ENCODE results near the gene NR2F6. TPM values are rescaled to one million over a fixed set of nuclear protein-coding genes. Genes with fewer than 3 reads are reported as not detected.

The NR2F6 gene
- total RNA-seq, 1 experiment from 2014 or later, result 90.8 TPM

GRCh38 chr19:17196610-17197009 is 49.1 kb downstream of the NR2F6 start:
- no peak overlapping the region for H3K4me2 ChIP-seq
- DNase-seq, result no peak
- ChIA-PET POLR2A (ENCODE audit: unreplicated experiment) (no interaction called here), CTCF (no interaction called here)
- H2AFZ ChIP-seq, result no peak overlapping the region
- H3K9me3 ChIP-seq (ENCODE audit: insufficient read depth, low read depth), result no peaks in the 10 kb centered on the region
- no peaks in the 10 kb centered on the region for H3K4me1 ChIP-seq (replicated peaks; ENCODE audit: insufficient read depth)
- no peaks in the 10 kb centered on the region for H3K79me2 ChIP-seq (ENCODE audit: low read depth)
- no peaks in the 10 kb centered on the region for H3K9me2 ChIP-seq (ENCODE audit: insufficient read depth)
- intact Hi-C loops (cut with micrococcal nuclease; ENCODE audit: unreplicated experiment), result no loop called here
- H3K27ac ChIP-seq, result no peak overlapping the region
- no peaks in the 10 kb centered on the region for H4K20me1 ChIP-seq (ENCODE audit: insufficient read depth)
- no peaks in the 10 kb centered on the region for H3K27me3 ChIP-seq (ENCODE audit: insufficient read depth, low read depth)
- no TSS peak for BruUV-seq (replicated peaks)
- peaks cover 7% of the 10 kb centered on the region for H3F3A ChIP-seq (ENCODE audit: insufficient read depth, low read depth)
- TF ChIP-seq EZH2 (IDR thresholded peaks at IDR 0.05; ENCODE audit: low read depth), result no peak
- TF ChIP-seq, protein P1, sequence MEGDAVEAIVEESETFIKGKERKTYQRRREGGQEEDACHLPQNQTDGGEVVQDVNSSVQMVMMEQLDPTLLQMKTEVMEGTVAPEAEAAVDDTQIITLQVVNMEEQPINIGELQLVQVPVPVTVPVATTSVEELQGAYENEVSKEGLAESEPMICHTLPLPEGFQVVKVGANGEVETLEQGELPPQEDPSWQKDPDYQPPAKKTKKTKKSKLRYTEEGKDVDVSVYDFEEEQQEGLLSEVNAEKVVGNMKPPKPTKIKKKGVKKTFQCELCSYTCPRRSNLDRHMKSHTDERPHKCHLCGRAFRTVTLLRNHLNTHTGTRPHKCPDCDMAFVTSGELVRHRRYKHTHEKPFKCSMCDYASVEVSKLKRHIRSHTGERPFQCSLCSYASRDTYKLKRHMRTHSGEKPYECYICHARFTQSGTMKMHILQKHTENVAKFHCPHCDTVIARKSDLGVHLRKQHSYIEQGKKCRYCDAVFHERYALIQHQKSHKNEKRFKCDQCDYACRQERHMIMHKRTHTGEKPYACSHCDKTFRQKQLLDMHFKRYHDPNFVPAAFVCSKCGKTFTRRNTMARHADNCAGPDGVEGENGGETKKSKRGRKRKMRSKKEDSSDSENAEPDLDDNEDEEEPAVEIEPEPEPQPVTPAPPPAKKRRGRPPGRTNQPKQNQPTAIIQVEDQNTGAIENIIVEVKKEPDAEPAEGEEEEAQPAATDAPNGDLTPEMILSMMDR (conservative IDR thresholded peaks at IDR 0.05), result no peak
- no peak overlapping the region for H3K4me3 ChIP-seq
- 0 out of 2 replicates have a peak, but pooled peaks cover 10% of the 10 kb centered on the region for H3K36me3 ChIP-seq (ENCODE audit: low read depth)

DNA sequence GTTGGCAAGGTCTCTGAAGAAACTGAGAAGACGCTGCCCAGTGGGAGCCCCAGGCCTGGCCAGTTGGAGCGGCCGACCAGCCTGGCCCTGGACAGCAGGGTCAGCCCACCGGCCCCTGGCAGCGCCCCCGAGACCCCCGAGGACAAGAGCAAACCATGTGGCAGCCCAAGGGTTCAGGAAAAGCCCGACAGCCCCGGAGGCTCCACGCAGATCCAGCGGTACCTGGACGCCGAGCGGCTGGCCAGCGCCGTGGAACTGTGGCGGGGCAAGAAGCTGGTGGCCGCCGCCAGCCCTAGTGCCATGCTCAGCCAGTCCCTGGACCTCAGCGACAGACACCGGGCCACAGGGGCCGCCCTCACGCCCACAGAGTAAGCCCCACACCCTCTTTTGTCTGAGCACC is 50.6 kb downstream of the NR2F6 start:
- ChIA-PET POLR2A (ENCODE audit: unreplicated experiment) (no interaction called here), CTCF (no interaction called here)
- H3K27me3 ChIP-seq (ENCODE audit: insufficient read depth, low read depth), result no peaks in the 10 kb centered on the region
- H3K4me2 ChIP-seq, result no peak overlapping the region
- H3K9me3 ChIP-seq (ENCODE audit: insufficient read depth, low read depth), result no peaks in the 10 kb centered on the region
- DNase-seq, result no peak
- H3F3A ChIP-seq (ENCODE audit: insufficient read depth, low read depth), result no peaks in the 10 kb centered on the region; the same call in 1 of the 2 replicates
- H3K4me3 ChIP-seq, result no peak overlapping the region
- H3K27ac ChIP-seq, result no peak overlapping the region
- no peak overlapping the region for H2AFZ ChIP-seq
- H3K4me1 ChIP-seq (replicated peaks; ENCODE audit: insufficient read depth), result no peaks in the 10 kb centered on the region
- H3K79me2 ChIP-seq (ENCODE audit: low read depth), result no peaks in the 10 kb centered on the region
- H4K20me1 ChIP-seq (ENCODE audit: insufficient read depth), result 0 out of 2 replicates have a peak, but pooled peaks cover under 1% of the 10 kb centered on the region
- H3K36me3 ChIP-seq (ENCODE audit: low read depth), result 0 out of 2 replicates have a peak, but pooled peaks cover 11% of the 10 kb centered on the region
- H3K9me2 ChIP-seq (ENCODE audit: insufficient read depth), result no peaks in the 10 kb centered on the region
- BruUV-seq (replicated peaks), result no TSS peak
- intact Hi-C loops (cut with micrococcal nuclease; ENCODE audit: unreplicated experiment), result no loop called here
- TF ChIP-seq EZH2 (IDR thresholded peaks at IDR 0.05; ENCODE audit: low read depth), result no peak
- TF ChIP-seq, protein P1 (conservative IDR thresholded peaks at IDR 0.05), result no peak

DNA sequence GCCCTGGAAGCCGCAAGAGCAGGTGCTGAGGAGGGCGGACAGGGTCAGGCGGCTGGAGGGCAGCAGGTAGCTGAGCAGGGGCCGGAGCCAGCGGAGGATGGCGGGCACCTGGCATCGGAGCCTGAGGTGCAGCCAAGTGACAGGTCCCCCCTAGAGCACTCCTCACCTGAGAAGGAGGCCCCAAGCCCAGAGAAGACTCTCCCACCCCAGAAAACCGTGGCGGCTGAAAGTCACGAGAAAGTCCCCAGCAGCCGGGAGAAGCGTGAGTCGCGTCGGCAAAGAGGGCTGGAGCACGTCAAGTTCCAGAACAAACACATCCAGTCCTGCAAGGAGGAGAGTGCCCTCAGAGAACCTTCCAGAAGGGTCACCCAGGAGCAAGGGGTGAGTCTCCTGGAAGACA is 51.1 kb downstream of the NR2F6 start:
- no TSS peak for BruUV-seq (replicated peaks)
- H3F3A ChIP-seq (ENCODE audit: insufficient read depth, low read depth), result no peaks in the 10 kb centered on the region
- CTCF ChIA-PET, result no interaction called here
- H3K4me1 ChIP-seq (replicated peaks; ENCODE audit: insufficient read depth), result no peaks in the 10 kb centered on the region
- H2AFZ ChIP-seq, result no peak overlapping the region
- H3K4me2 ChIP-seq, result no peak overlapping the region
- intact Hi-C loops (cut with micrococcal nuclease; ENCODE audit: unreplicated experiment), result no loop called here
- POLR2A ChIA-PET (ENCODE audit: unreplicated experiment), result no interaction called here
- H3K9me2 ChIP-seq (ENCODE audit: insufficient read depth), result no peaks in the 10 kb centered on the region
- no peaks in the 10 kb centered on the region for H3K9me3 ChIP-seq (ENCODE audit: insufficient read depth, low read depth)
- H3K4me3 ChIP-seq, result no peak overlapping the region
- H3K79me2 ChIP-seq (ENCODE audit: low read depth), result no peaks in the 10 kb centered on the region
- no peaks in the 10 kb centered on the region for H3K27me3 ChIP-seq (ENCODE audit: insufficient read depth, low read depth)
- no peak overlapping the region for H3K27ac ChIP-seq
- DNase-seq, result no peak
- 0 out of 2 replicates have a peak, but pooled peaks cover 3% of the 10 kb centered on the region for H4K20me1 ChIP-seq (ENCODE audit: insufficient read depth)
- H3K36me3 ChIP-seq (ENCODE audit: low read depth), result 0 out of 2 replicates have a peak, but pooled peaks cover 11% of the 10 kb centered on the region
- TF ChIP-seq, protein P1 (conservative IDR thresholded peaks at IDR 0.05), result no peak
- no peak for TF ChIP-seq EZH2 (IDR thresholded peaks at IDR 0.05; ENCODE audit: low read depth)
